Measurements from ENCODE around the gene PARG. TPM values are rescaled to one million over a fixed set of nuclear protein-coding genes. Genes with fewer than 3 reads are reported as not detected.
"Not testable (repeated sequence)": the region's sequence is repeated elsewhere in the genome, so short reads cannot be mapped to it uniquely, and the experiment has no call there.

The PARG gene
- polyA plus RNA-seq, 1 of the 3 experiments (the other 2 are of a cell fraction), result 12.1 TPM

DNA sequence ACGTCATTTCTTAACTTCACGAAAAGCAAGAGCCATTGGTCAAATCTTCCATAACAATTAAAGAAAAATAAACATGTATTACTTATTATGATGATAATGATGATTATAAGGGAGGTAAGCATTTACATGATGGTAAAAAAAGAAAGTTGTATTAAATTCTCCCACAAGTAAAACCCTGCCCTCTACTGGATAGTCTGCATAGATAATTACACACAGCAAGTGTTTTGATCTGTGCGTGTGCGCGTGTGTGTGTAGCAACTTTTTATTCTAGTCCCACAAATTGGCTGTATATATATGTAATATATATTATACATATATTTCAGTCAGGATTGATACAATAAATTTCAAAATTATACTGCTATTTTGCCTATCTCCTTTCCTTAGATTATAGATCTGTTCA lies 51.8 kb downstream of the PARG start:
- over 99% methylated on average over 5 of the region's 5 CpGs for WGBS (ENCODE audit: low lambda C conversion rate)
- TF ChIP-seq, protein P1, sequence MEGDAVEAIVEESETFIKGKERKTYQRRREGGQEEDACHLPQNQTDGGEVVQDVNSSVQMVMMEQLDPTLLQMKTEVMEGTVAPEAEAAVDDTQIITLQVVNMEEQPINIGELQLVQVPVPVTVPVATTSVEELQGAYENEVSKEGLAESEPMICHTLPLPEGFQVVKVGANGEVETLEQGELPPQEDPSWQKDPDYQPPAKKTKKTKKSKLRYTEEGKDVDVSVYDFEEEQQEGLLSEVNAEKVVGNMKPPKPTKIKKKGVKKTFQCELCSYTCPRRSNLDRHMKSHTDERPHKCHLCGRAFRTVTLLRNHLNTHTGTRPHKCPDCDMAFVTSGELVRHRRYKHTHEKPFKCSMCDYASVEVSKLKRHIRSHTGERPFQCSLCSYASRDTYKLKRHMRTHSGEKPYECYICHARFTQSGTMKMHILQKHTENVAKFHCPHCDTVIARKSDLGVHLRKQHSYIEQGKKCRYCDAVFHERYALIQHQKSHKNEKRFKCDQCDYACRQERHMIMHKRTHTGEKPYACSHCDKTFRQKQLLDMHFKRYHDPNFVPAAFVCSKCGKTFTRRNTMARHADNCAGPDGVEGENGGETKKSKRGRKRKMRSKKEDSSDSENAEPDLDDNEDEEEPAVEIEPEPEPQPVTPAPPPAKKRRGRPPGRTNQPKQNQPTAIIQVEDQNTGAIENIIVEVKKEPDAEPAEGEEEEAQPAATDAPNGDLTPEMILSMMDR (IDR thresholded peaks at IDR 0.05), result peak; percentile 27
- H3K27me3 ChIP-seq (ENCODE audit: insufficient read depth); H3K9me2 ChIP-seq; H3K9me3 ChIP-seq; H4K20me1 ChIP-seq (ENCODE audit: insufficient read depth); POLR2A ChIA-PET; H2AFZ ChIP-seq (ENCODE audit: low read depth); H3K4me3 ChIP-seq (ENCODE audit: low read depth in 2 of 2, low read length in 1 of 2); H3F3A ChIP-seq (replicated peaks; ENCODE audit: insufficient read depth); H3K79me2 ChIP-seq (ENCODE audit: insufficient read depth); H3K36me3 ChIP-seq (replicated peaks in 1 of 2; ENCODE audit: control insufficient read depth in 1 of 2, insufficient read depth in 2 of 2, low read length in 1 of 2); H3K9ac ChIP-seq; H3K27ac ChIP-seq (ENCODE audit: low read depth in 2 of 2, low read length in 1 of 2); H3K4me2 ChIP-seq; CTCF ChIA-PET; DNase-seq; H3K4me1 ChIP-seq (ENCODE audit: control insufficient read depth in 1 of 2, insufficient read depth in 2 of 2, low read depth in 1 of 2, low read length in 1 of 2): not testable (repeated sequence)

DNA sequence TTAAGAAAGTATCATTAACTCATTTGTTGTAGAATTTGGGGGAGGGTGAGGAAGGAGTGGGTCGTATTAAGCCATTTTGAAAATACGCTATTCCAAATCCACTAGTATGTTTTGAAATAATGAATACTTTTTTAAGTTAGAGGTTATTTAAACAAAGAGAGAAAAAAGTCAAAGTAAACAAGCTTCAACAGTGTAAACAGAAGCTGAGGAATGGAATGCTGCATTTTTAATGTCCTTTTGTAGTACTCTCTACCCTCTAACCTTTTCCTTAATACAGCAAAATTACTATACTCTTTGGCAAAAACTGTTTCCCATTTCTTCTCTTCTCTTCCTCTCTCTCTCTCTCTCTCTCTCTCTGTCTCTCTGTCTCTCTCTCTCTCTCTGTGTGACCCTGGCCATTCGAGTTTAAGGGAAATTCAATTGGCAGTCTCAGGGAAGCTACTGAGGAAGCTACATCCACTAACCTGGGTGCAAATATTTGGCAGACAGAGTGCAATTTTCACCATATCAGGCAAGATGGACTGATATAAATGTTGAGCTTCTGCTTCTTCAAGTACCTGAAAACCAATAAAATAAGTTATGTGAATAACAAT lies 57.0 kb downstream of the PARG start:
- H3K9me2 ChIP-seq; H3K79me2 ChIP-seq (ENCODE audit: insufficient read depth); POLR2A ChIA-PET; H3K27ac ChIP-seq (ENCODE audit: low read depth in 2 of 2, low read length in 1 of 2); CTCF ChIA-PET; H3F3A ChIP-seq (replicated peaks; ENCODE audit: insufficient read depth); H3K4me3 ChIP-seq (ENCODE audit: low read depth in 2 of 2, low read length in 1 of 2); H3K4me1 ChIP-seq (ENCODE audit: control insufficient read depth in 1 of 2, insufficient read depth in 2 of 2, low read depth in 1 of 2, low read length in 1 of 2); H3K4me2 ChIP-seq; H3K36me3 ChIP-seq (replicated peaks in 1 of 2; ENCODE audit: control insufficient read depth in 1 of 2, insufficient read depth in 2 of 2, low read length in 1 of 2); H3K27me3 ChIP-seq (ENCODE audit: insufficient read depth); H3K9me3 ChIP-seq; H2AFZ ChIP-seq (ENCODE audit: low read depth); H4K20me1 ChIP-seq (ENCODE audit: insufficient read depth); H3K9ac ChIP-seq; DNase-seq: not testable (repeated sequence)
- WGBS (ENCODE audit: low lambda C conversion rate), result 77% methylated on average over 1 of the region's 3 CpGs

GRCh38 chr10:49883852-49884251 lies 58.0 kb downstream of the PARG start:
- CTCF ChIA-PET; DNase-seq; POLR2A ChIA-PET; H3K27me3 ChIP-seq (ENCODE audit: insufficient read depth); H3F3A ChIP-seq (replicated peaks; ENCODE audit: insufficient read depth); H3K36me3 ChIP-seq (replicated peaks in 1 of 2; ENCODE audit: control insufficient read depth in 1 of 2, insufficient read depth in 2 of 2, low read length in 1 of 2); H3K9me3 ChIP-seq; H3K4me3 ChIP-seq (ENCODE audit: low read depth in 2 of 2, low read length in 1 of 2); H3K79me2 ChIP-seq (ENCODE audit: insufficient read depth); H3K4me2 ChIP-seq; H2AFZ ChIP-seq (ENCODE audit: low read depth); H4K20me1 ChIP-seq (ENCODE audit: insufficient read depth); H3K9me2 ChIP-seq; H3K9ac ChIP-seq; H3K27ac ChIP-seq (ENCODE audit: low read depth in 2 of 2, low read length in 1 of 2); H3K4me1 ChIP-seq (ENCODE audit: control insufficient read depth in 1 of 2, insufficient read depth in 2 of 2, low read depth in 1 of 2, low read length in 1 of 2): not testable (repeated sequence)
- no CpG with 5 or more reads among the region's 3 CpGs for WGBS (ENCODE audit: low lambda C conversion rate)

DNA sequence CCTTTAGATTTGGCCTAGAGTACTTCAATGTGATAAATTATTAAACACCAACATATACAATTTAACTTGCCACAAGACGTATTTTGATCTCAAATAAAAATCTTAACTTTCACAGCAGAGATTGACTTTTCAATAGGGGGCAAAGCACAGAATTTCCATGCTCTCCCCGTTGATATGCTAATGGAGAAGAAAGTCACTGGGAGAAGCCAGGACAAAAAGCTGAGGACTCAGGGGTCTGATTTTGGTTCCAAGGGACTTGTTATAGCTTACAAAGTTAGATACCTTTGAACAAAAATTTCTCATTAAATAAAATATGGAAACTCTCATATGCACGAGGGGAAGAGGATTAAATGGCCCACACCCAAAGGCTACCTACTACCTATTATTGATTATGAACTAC lies 59.5 kb downstream of the PARG start:
- DNase-seq; H3K9me3 ChIP-seq; H3K9me2 ChIP-seq; H3K9ac ChIP-seq; H3K4me3 ChIP-seq (ENCODE audit: low read depth in 2 of 2, low read length in 1 of 2); H3K27ac ChIP-seq (ENCODE audit: low read depth in 2 of 2, low read length in 1 of 2); H4K20me1 ChIP-seq (ENCODE audit: insufficient read depth); POLR2A ChIA-PET; CTCF ChIA-PET; H3K4me1 ChIP-seq (ENCODE audit: control insufficient read depth in 1 of 2, insufficient read depth in 2 of 2, low read depth in 1 of 2, low read length in 1 of 2); H2AFZ ChIP-seq (ENCODE audit: low read depth); H3K27me3 ChIP-seq (ENCODE audit: insufficient read depth); H3K4me2 ChIP-seq; H3F3A ChIP-seq (replicated peaks; ENCODE audit: insufficient read depth); H3K36me3 ChIP-seq (replicated peaks in 1 of 2; ENCODE audit: control insufficient read depth in 1 of 2, insufficient read depth in 2 of 2, low read length in 1 of 2); H3K79me2 ChIP-seq (ENCODE audit: insufficient read depth): not testable (repeated sequence)
- 95% methylated on average over 2 of the region's 3 CpGs for WGBS (ENCODE audit: low lambda C conversion rate)

DNA sequence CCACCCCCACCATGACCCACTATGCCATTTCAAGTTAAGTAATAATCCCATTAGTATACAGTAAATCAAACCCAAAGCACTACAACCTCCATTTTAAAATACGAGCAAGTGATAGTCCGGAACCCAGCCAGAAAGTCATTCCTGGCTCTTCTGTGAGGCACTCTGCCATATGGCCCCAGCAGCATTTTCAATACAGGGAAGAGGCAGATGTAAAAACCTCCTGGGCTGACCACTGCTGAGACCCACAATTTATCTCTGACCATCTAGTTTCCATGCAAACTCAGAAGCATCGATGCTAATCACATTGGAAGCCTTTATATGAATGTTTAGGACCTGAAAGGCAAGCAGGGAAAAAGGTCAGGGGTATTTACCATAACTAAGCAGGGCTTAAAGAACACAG lies 69.1 kb downstream of the PARG start:
- H3K79me2 ChIP-seq (ENCODE audit: insufficient read depth); H3K36me3 ChIP-seq (replicated peaks in 1 of 2; ENCODE audit: control insufficient read depth in 1 of 2, insufficient read depth in 2 of 2, low read length in 1 of 2); H3F3A ChIP-seq (replicated peaks; ENCODE audit: insufficient read depth); H3K9ac ChIP-seq; H4K20me1 ChIP-seq (ENCODE audit: insufficient read depth); CTCF ChIA-PET; H3K27me3 ChIP-seq (ENCODE audit: insufficient read depth); H3K9me2 ChIP-seq; H3K4me1 ChIP-seq (ENCODE audit: control insufficient read depth in 1 of 2, insufficient read depth in 2 of 2, low read depth in 1 of 2, low read length in 1 of 2); H3K27ac ChIP-seq (ENCODE audit: low read depth in 2 of 2, low read length in 1 of 2); H2AFZ ChIP-seq (ENCODE audit: low read depth); DNase-seq; H3K4me2 ChIP-seq; H3K9me3 ChIP-seq; H3K4me3 ChIP-seq (ENCODE audit: low read depth in 2 of 2, low read length in 1 of 2); POLR2A ChIA-PET: not testable (repeated sequence)
- no CpG with 5 or more reads among the region's 3 CpGs for WGBS (ENCODE audit: low lambda C conversion rate)

DNA sequence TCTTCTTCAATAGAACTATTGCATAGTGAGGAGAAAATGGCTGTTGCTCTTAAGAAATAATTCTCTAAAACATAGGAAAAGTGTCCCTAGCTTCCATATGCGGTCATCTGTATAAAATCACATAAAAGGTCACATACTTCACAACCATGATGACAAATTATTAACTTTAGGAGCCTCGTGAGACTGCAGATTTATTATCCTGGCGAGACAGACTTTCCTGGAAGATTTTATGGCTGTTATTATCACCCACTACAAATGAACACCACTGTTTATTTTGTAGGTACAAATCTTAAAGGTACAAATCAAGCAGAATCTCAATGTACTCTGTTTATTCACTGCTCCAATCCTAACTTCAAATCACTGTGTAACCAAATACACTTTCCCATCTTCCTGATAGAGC lies 70.4 kb downstream of the PARG start:
- POLR2A ChIA-PET; H3K4me1 ChIP-seq (ENCODE audit: control insufficient read depth in 1 of 2, insufficient read depth in 2 of 2, low read depth in 1 of 2, low read length in 1 of 2); H4K20me1 ChIP-seq (ENCODE audit: insufficient read depth); H2AFZ ChIP-seq (ENCODE audit: low read depth); H3K4me2 ChIP-seq; H3K36me3 ChIP-seq (replicated peaks in 1 of 2; ENCODE audit: control insufficient read depth in 1 of 2, insufficient read depth in 2 of 2, low read length in 1 of 2); H3K9ac ChIP-seq; H3K27ac ChIP-seq (ENCODE audit: low read depth in 2 of 2, low read length in 1 of 2); H3K27me3 ChIP-seq (ENCODE audit: insufficient read depth); DNase-seq; CTCF ChIA-PET; H3K79me2 ChIP-seq (ENCODE audit: insufficient read depth); H3K9me3 ChIP-seq; H3F3A ChIP-seq (replicated peaks; ENCODE audit: insufficient read depth); H3K4me3 ChIP-seq (ENCODE audit: low read depth in 2 of 2, low read length in 1 of 2); H3K9me2 ChIP-seq: not testable (repeated sequence)
- no CpG with 5 or more reads among the region's 3 CpGs for WGBS (ENCODE audit: low lambda C conversion rate)

Data from SK-N-SH (cell line).